HepG2 (cell line): Measurements from ENCODE around the gene SETD7. TPM values are rescaled to one million over a fixed set of nuclear protein-coding genes. Genes with fewer than 3 reads are reported as not detected.

Source experiments
- ATAC-seq: fragments of 200-7000 bp; cut with Tn5 transposase; 3 replicates; pipeline ENCODE4 v1.9.1; 2020; ENCODE audit warnings: mild to moderate bottlenecking, moderate library complexity
- BruUV-seq: library from RNA; stranded (reverse); fragments of 400-500 nt; replicated peaks from 2 replicates; lab custom pipeline; 2021; lab: Mats Ljungman, UMichigan
- CTCF ChIA-PET: fragments of 300-600 bp; formaldehyde crosslinking; extraction: SDS; loops from one replicate; lab custom pipeline; 2021; ENCODE audit warnings: low total read pairs, inconsistent platforms, low intra/inter-chr PET ratio; lab: Yijun Ruan, JAX
- POLR2A ChIA-PET: fragments of 350-600 bp; sonication (Branson Sonifier 250); formaldehyde crosslinking; loops from one replicate; lab custom pipeline; 2020; ENCODE audit warnings: antibody characterized with exemption, inconsistent platforms; lab: Yijun Ruan, JAX
- DNase-seq: peaks from one replicate; pipeline ENCODE4 v3.0.0-alpha.2; 2015; ENCODE audit warnings: low spot score
- FAIRE-seq: peaks from 3 replicates; lab custom pipeline; 2011; peaks lifted over from hg19 to GRCh38; lab: Jason Lieb, UNC
- H2AFZ ChIP-seq: one replicate; pipeline ENCODE4 v1.6.1; 2011; ENCODE audit warnings: low read length, inconsistent platforms
- H3K27ac ChIP-seq: fragments of 300-600 bp; 3 replicates; pipeline ENCODE4 v1.8.0; 2011; ENCODE audit warnings: mixed run types, mild to moderate bottlenecking, mixed read lengths, low read length, inconsistent platforms; ENCODE audit not compliant: insufficient read depth; ENCODE audit errors: extremely low read length
- H3K27me3 ChIP-seq, 2 experiments: fragments of 200-600 bp in 1 of 2; 2 replicates in 1 of 2; 3 replicates in 1 of 2; pipeline versions ENCODE4 v1.6.0 to v1.8.0; 2011; ENCODE audit warnings: low read length in 2 of 2, mild to moderate bottlenecking in 2 of 2, moderate library complexity in 2 of 2, inconsistent platforms in 1 of 2; ENCODE audit not compliant: insufficient read depth in 2 of 2, control insufficient read depth in 1 of 2
- H3K36me3 ChIP-seq, 2 experiments: fragments of 200-600 bp in 1 of 2; replicated peaks in 1 of 2; 2 replicates in 1 of 2; 3 replicates in 1 of 2; pipeline versions ENCODE4 v1.5.1 to v1.8.0; 2011; ENCODE audit warnings: low read length in 2 of 2, inconsistent platforms in 1 of 2; ENCODE audit not compliant: insufficient read depth in 2 of 2, control insufficient read depth in 1 of 2
- H3K4me1 ChIP-seq: 2 replicates; pipeline ENCODE4 v1.5.1; 2012; ENCODE audit warnings: low read length, inconsistent platforms; ENCODE audit not compliant: insufficient read depth
- H3K4me2 ChIP-seq: 2 replicates; pipeline ENCODE4 v1.6.0; 2011; ENCODE audit warnings: low read depth, low read length, inconsistent platforms
- H3K4me3 ChIP-seq, 3 experiments: fragments of 200-600 bp in 1 of 3; sonication (generic), shearing (Covaris generic) in 1 of 3; replicated peaks in 1 of 3; 2 replicates each; pipeline ENCODE4 v1.5.1; 2011 to 2016; ENCODE audit warnings: low read length in 3 of 3, inconsistent platforms in 2 of 3, low read depth in 2 of 3, mild to moderate bottlenecking in 2 of 3, control low read depth in 1 of 3, mixed read lengths in 1 of 3; ENCODE audit not compliant: insufficient read depth in 1 of 3
- H3K79me2 ChIP-seq: one replicate; pipeline ENCODE4 v1.6.1; 2011; ENCODE audit warnings: low read length, inconsistent platforms; ENCODE audit not compliant: insufficient read depth
- H3K9ac ChIP-seq: 2 replicates; pipeline ENCODE4 v1.6.0; 2011; ENCODE audit warnings: mild to moderate bottlenecking, low read depth, low read length, inconsistent platforms; ENCODE audit not compliant: insufficient read depth
- H3K9me3 ChIP-seq: 2 replicates; pipeline ENCODE4 v1.5.1; 2012; ENCODE audit warnings: mild to moderate bottlenecking, low read length
- H4K20me1 ChIP-seq: 2 replicates; pipeline ENCODE4 v1.6.0; 2011; ENCODE audit warnings: inconsistent platforms, mild to moderate bottlenecking, low read length, moderate library complexity; ENCODE audit not compliant: insufficient read depth
- CREB1 ChIP-seq, 2 experiments: fragments of 450-650 bp in 1 of 2; IDR thresholded peaks; 2 replicates each; pipeline ENCODE4 v1.6.1; 2016 to 2017; ENCODE audit warnings: control low read depth in 1 of 2, mild to moderate bottlenecking in 1 of 2, missing compliant biosample characterization in 1 of 2, missing genetic modification characterization in 1 of 2
- KAT8 ChIP-seq: IDR thresholded peaks from 2 replicates; pipeline ENCODE4 v1.6.1; 2016; ENCODE audit warnings: missing genetic modification reagents, missing compliant biosample characterization
- MED13 ChIP-seq: sonication (generic); formaldehyde crosslinking; IDR thresholded peaks from 2 replicates; pipeline ENCODE4 v1.5.0; 2020; ENCODE audit warnings: missing genetic modification reagents
- NKX3-1 ChIP-seq: sonication (generic); formaldehyde crosslinking; IDR thresholded peaks from 2 replicates; pipeline ENCODE4 v1.5.0; 2020; ENCODE audit warnings: missing genetic modification reagents
- POLR2AphosphoS5 ChIP-seq: IDR thresholded peaks from 2 replicates; pipeline ENCODE4 v1.6.1; 2012; ENCODE audit warnings: low read depth, low read length
- SMYD3 ChIP-seq: sonication (generic); formaldehyde crosslinking; IDR thresholded peaks from 2 replicates; pipeline ENCODE4 v1.8.1; 2023; ENCODE audit warnings: mild to moderate bottlenecking, missing genetic modification reagents
- SP4 ChIP-seq: sonication (generic); formaldehyde crosslinking; IDR thresholded peaks from 2 replicates; pipeline ENCODE4 v1.8.1; 2023; ENCODE audit warnings: mild to moderate bottlenecking, missing genetic modification reagents
- ZFX ChIP-seq: sonication (generic); formaldehyde crosslinking; IDR thresholded peaks from 2 replicates; pipeline ENCODE4 v1.4.0; 2020; ENCODE audit warnings: mild to moderate bottlenecking, low read depth, missing genetic modification reagents, moderate library complexity
- ZFY ChIP-seq: sonication (generic); formaldehyde crosslinking; IDR thresholded peaks from 2 replicates; pipeline ENCODE4 v1.4.0; 2020; ENCODE audit warnings: missing genetic modification reagents
- ZNF788 ChIP-seq: sonication (generic); formaldehyde crosslinking; IDR thresholded peaks from 2 replicates; pipeline ENCODE4 v1.5.0; 2020; ENCODE audit warnings: mild to moderate bottlenecking, missing genetic modification reagents, borderline replicate concordance
- ZNF891 ChIP-seq: sonication (generic); formaldehyde crosslinking; IDR thresholded peaks from 2 replicates; pipeline ENCODE4 v1.5.0; 2020; ENCODE audit warnings: mild to moderate bottlenecking, missing genetic modification reagents
- ZSCAN22 ChIP-seq: sonication (generic); formaldehyde crosslinking; IDR thresholded peaks from 2 replicates; pipeline ENCODE4 v1.4.0; 2020; ENCODE audit warnings: mild to moderate bottlenecking, missing genetic modification reagents
- WGBS: methylation state at CpG from one replicate; pipeline ENCODE4 v1.1.6; 2017; ENCODE audit warnings: low lambda C conversion rate; 5-methylcytosine and 5-hydroxymethylcytosine counted together
- in situ Hi-C: cut with HindIII; loops from 2 replicates; pipeline ENCODE4 v1.10.0; 2017; ENCODE audit warnings: low pct_unique_long_range_greater_than_20kb; ENCODE audit not compliant: extremely low pct_ligation_motif_present
- intact Hi-C: fragments of 100-400 bp; cut with micrococcal nuclease; formaldehyde crosslinking; loops from one replicate; pipeline ENCODE4 v1.10.0; 2022; ENCODE audit not compliant: unreplicated experiment
- polyA plus RNA-seq, 8 experiments: library from polyadenylated mRNA; depleted of rRNA in 3 of 8; stranded (reverse) in 7 of 8; unstranded in 1 of 8; fragments of >200 nt; fragmentation: Illumina TruSeq in 4 of 8; extraction: Trizol in 4 of 8; gene quantifications; 2 replicates each; pipeline versions ENCODE4 v1.2.1 to v1.2.3, GENCODE V29; 2011 to 2016; ENCODE audit warnings: low read depth in 4 of 8, missing spikeins in 1 of 8, mixed read lengths in 1 of 8; ENCODE audit not compliant: insufficient read depth in 1 of 8
- total RNA-seq, 5 experiments: library from RNA; depleted of rRNA; stranded (reverse); fragments of >200 nt; fragmentation: Illumina TruSeq; extraction: Trizol; gene quantifications; 2 replicates each; pipeline ENCODE4 v1.2.3, GENCODE V29; 2016; ENCODE audit warnings: low read depth in 1 of 5
- TF ChIP-seq, protein P1 (sequence below): sonication (generic); formaldehyde crosslinking; IDR thresholded peaks from 2 replicates; pipeline ENCODE4 v1.5.0; 2020; ENCODE audit warnings: mild to moderate bottlenecking, missing genetic modification reagents, moderate library complexity
- TF ChIP-seq, protein P2 (sequence below): sonication (generic); formaldehyde crosslinking; IDR thresholded peaks from 2 replicates; pipeline ENCODE4 v1.5.0; 2020; ENCODE audit warnings: mild to moderate bottlenecking, missing genetic modification reagents

SETD7 gene
- total and polyA plus RNA-seq, 2 of the 13 experiments (the other 11 are each of a cell fraction or from before 2014, with no cell fraction given): 0.08 to 0.22 TPM

DNA sequence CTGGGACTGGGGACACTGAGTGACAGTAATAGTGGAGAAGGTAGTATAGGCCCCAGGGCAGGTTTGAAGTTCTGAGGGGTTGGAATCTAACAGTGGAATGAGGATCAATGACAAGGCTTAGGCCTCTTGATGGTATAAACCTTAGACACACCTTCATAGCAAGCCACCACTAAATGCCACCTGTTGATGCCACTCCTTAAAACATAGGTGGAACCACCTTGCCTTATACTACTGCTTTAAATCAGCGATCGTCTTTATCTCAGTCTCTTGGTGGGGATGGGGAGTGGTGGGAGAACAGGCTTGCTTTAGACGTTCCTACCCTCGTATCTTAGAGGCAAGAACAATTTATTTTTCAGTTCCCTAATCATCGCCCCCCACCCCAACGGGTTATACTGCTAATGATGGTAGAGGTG is 100.9 kb downstream of the SETD7 start:
- no peak overlapping the region for H2AFZ ChIP-seq

DNA sequence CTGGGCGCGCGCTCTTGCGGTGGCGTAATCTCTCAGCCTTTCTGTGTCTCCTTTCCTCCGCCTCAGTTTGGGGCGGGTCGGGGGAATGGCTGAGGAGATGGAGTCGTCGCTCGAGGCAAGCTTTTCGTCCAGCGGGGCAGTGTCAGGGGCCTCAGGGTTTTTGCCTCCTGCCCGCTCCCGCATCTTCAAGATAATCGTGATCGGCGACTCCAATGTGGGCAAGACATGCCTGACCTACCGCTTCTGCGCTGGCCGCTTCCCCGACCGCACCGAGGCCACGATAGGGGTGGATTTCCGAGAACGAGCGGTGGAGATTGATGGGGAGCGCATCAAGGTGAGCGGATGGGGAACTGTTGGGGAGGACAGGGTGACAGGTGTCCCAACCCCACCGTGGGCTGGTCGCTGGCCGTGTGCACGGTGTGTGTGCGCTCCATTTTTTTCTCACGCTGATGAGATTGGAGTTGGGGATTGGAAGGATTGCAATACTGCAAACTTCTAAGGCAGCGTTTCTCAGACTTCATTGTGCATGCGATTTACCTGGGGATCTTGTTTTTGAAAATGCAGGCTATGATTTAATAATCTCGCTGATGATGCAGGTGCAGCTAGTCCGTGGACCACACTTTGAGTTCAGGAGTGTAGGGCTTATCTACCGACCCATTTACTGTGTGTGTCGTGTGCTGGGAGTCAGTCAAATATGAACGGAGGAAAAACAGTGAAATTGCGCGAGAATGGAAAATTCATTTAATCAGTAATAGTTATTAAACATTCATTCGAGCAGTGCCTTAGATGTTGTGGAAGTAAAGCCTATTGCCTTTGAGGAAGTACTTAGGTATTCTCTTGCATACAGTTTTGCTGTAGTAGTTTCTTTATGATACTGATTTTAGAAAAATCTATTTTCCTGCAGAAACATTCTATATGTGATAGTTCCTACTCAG is 101.6 kb downstream of the SETD7 start, which contains the start of gene RAB33B:
Gene RAB33B, plus strand, starts transcription at position 11 of the 935 bp plus-strand sequence. Its CDS starts 75 bp downstream, at position 86.
- DNase-seq: no peak
- intact Hi-C loops: loop anchor here (5.0 kb wide), 2 partner anchors 43 to 152 kb away; partner anchors contain the start of genes NAA15 and NDUFC1
- 0% methylated on average over 21 of the region's 46 CpGs for WGBS
- peak within 1 kb of the TSS; percentile 97 for H3K27ac ChIP-seq
- FAIRE-seq: no peak
- H3K9me3 ChIP-seq: no peaks in the 10 kb centered on the region
- ChIA-PET POLR2A (no interaction called here), CTCF (interaction anchor here (0.7 kb wide), 1 partner anchor 56 kb away, joined by 3 read pairs; no protein-coding TSS in a partner anchor)
- peak within 1 kb of the TSS; percentile 48 for H2AFZ ChIP-seq
- peaks cover 7% of the 10 kb centered on the region for H4K20me1 ChIP-seq
- in situ Hi-C loops: no loop called here
- peak within 1 kb of the TSS; percentile 84 for H3K9ac ChIP-seq
- peak within 1 kb of the TSS; percentile 68 to 95 (median 93) for H3K4me3 ChIP-seq
- ATAC-seq: peak; percentile 9
- H3K36me3 ChIP-seq: no peaks in the 10 kb centered on the region
- H3K79me2 ChIP-seq: peaks cover 65% of the 10 kb centered on the region
- peaks cover 67% of the 10 kb centered on the region for H3K4me1 ChIP-seq
- no peaks in the 10 kb centered on the region; a peak in 1 of 5 replicates for H3K27me3 ChIP-seq
- TSS peak; percentile 55 for BruUV-seq
- H3K4me2 ChIP-seq: peak within 1 kb of the TSS; percentile 94
- 0 out of 2 replicates have a peak, but pooled peaks have one; percentile 27 for TF ChIP-seq ZNF891 (CRISPR knock-in tag)
- 0 out of 2 replicates have a peak, but pooled peaks have one; percentile 5 for TF ChIP-seq ZNF788 (CRISPR knock-in tag)
- 0 out of 2 replicates have a peak, but pooled peaks have one; percentile 24 for TF ChIP-seq POLR2AphosphoS5
- TF ChIP-seq, protein P1, sequence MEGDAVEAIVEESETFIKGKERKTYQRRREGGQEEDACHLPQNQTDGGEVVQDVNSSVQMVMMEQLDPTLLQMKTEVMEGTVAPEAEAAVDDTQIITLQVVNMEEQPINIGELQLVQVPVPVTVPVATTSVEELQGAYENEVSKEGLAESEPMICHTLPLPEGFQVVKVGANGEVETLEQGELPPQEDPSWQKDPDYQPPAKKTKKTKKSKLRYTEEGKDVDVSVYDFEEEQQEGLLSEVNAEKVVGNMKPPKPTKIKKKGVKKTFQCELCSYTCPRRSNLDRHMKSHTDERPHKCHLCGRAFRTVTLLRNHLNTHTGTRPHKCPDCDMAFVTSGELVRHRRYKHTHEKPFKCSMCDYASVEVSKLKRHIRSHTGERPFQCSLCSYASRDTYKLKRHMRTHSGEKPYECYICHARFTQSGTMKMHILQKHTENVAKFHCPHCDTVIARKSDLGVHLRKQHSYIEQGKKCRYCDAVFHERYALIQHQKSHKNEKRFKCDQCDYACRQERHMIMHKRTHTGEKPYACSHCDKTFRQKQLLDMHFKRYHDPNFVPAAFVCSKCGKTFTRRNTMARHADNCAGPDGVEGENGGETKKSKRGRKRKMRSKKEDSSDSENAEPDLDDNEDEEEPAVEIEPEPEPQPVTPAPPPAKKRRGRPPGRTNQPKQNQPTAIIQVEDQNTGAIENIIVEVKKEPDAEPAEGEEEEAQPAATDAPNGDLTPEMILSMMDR (CRISPR knock-in tag): peak; percentile 20; the same call in 1 of the 2 replicates
- TF ChIP-seq SP4 (CRISPR knock-in tag): peak; percentile 5; the same call in 1 of the 2 replicates
- TF ChIP-seq, protein P2, sequence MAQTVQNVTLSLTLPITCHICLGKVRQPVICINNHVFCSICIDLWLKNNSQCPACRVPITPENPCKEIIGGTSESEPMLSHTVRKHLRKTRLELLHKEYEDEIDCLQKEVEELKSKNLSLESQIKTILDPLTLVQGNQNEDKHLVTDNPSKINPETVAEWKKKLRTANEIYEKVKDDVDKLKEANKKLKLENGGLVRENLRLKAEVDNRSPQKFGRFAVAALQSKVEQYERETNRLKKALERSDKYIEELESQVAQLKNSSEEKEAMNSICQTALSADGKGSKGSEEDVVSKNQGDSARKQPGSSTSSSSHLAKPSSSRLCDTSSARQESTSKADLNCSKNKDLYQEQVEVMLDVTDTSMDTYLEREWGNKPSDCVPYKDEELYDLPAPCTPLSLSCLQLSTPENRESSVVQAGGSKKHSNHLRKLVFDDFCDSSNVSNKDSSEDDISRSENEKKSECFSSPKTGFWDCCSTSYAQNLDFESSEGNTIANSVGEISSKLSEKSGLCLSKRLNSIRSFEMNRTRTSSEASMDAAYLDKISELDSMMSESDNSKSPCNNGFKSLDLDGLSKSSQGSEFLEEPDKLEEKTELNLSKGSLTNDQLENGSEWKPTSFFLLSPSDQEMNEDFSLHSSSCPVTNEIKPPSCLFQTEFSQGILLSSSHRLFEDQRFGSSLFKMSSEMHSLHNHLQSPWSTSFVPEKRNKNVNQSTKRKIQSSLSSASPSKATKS (CRISPR knock-in tag): no peak
- TF ChIP-seq KAT8: 0 out of 2 replicates have a peak, but pooled peaks have one; percentile 10

More for the DNA sequence above, 100.9 kb downstream of the SETD7 start:
- Histone ChIP-seq H3K4me2 (peak overlapping the region; percentile 81), H3K4me1 (peaks cover 65% of the 10 kb centered on the region), H3K27me3 (no peaks in the 10 kb centered on the region; a peak in 1 of 5 replicates)
- DNase-seq: no peak
- peak; percentile 44; the same call in 1 of the 2 replicates for TF ChIP-seq ZFY (CRISPR knock-in tag)
- TF ChIP-seq ZFX (CRISPR knock-in tag): peak; percentile 54
- TF ChIP-seq CREB1 (IDR thresholded peaks at IDR 0.05): no peak
- 0 out of 2 replicates have a peak, but pooled peaks have one; percentile 12 for TF ChIP-seq CREB1 (CRISPR knock-in tag; IDR thresholded peaks at IDR 0.05)
- TF ChIP-seq MED13 (CRISPR knock-in tag): no peak
- TF ChIP-seq SMYD3 (CRISPR knock-in tag): no peak
- no peak for TF ChIP-seq ZSCAN22 (CRISPR knock-in tag)
- 0 out of 2 replicates have a peak, but pooled peaks have one; percentile 7 for TF ChIP-seq NKX3-1 (CRISPR knock-in tag)
- TF ChIP-seq, all 625 proteins: peak for 4
- no TSS peak for BruUV-seq
- Histone ChIP-seq H3K27ac (peak overlapping the region; percentile 97), H3K79me2 (peaks cover 70% of the 10 kb centered on the region), H3K9me3 (no peaks in the 10 kb centered on the region), H4K20me1 (peaks cover 7% of the 10 kb centered on the region), H3K9ac (peak overlapping the region; percentile 84), H3K4me3 (peak overlapping the region; percentile 68 to 95 (median 93)), H3K36me3 (no peaks in the 10 kb centered on the region)
- ChIA-PET CTCF (no interaction called here), POLR2A (no interaction called here)
- ATAC-seq (no peak), FAIRE-seq (no peak)
- in situ Hi-C loops (no loop called here), intact Hi-C loops (loop anchor here (5.0 kb wide), 1 partner anchor 42 kb away; no protein-coding TSS in a partner anchor)
- 10% methylated on average over 6 of the region's 6 CpGs for whole genome bisulfite sequencing
